GM19238 (cell line): Measurements from ENCODE around the gene OIT3.

Source experiments
- DNase-seq: peaks from one replicate; pipeline ENCODE4 v3.0.0; 2011; ENCODE audit warnings: low spot score; ENCODE audit not compliant: insufficient read length

OIT3 gene

DNA sequence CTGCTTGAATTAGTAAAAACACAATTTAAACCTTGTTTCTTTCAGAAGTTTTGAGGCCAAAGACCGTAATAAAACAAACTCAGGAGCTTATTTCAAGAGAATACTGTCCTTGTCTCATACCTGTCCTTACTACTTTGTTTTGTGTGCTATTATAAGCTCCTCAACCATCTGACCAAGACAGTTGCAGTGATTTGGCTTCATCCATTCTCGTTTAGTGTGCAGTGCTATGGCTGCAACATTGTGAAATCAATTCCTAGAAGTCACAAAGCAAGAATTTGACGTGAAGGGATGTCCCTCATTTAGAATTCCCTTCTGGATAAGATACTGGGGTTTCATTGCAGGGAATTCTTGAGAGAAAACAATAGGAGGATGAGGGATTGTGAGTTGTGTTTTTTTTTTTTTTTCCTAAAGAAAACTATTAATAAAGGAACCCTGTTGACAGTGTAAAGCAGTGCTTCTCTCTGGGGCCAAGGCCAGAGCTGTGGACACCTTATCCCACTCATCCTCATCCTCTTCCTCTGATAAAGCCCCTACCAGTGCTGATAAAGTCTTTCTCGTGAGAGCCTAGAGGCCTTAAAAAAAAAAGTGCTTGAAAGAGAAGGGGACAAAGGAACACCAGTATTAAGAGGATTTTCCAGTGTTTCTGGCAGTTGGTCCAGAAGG lies at the start of gene OIT3:
TSS of gene OIT3 (plus strand) at position 604 of the 663 bp plus-strand sequence. CDS start 60 bp downstream, outside the sequence.
- no peak for DNase-seq

DNA sequence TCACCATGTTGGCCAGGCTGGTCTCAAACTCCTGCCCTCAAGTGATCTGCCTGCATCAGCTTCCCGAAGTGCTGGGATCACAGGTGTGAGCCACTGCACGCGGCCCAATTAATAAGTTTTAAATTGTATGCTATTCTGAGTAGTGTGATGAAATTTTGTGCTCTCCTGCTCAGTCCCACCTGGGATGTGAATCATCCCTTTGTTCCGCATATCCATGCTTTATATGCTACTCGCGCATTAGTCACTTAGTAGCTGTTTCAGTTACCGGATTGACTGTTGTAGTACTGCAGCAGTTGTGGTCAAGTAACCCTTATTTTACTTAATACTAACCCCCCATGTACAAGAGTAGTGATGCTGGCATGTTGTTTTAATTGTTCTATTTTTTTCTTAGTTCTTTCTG lies 47.3 kb upstream of the OIT3 start:
- no peak for DNase-seq

DNA sequence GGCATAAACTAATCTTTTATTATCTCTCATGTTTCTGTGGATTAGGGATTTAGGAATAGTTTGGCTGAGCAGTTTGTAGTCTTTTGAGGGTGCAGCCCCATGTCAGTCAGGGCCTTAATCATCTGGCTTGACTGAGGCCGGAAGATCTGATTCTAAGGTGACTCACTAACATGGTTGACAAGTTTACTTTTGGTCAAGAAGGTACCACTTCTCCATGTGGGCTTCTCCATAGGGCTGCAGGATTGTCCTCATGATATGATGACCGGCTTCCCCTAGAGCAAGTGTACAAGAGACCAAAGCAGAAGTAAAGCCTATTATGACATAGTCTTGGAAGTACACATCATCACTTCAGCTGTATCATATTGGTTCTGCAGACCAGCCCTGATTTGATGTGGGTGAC lies 45.9 kb upstream of the OIT3 start:
- DNase-seq = no peak

DNA sequence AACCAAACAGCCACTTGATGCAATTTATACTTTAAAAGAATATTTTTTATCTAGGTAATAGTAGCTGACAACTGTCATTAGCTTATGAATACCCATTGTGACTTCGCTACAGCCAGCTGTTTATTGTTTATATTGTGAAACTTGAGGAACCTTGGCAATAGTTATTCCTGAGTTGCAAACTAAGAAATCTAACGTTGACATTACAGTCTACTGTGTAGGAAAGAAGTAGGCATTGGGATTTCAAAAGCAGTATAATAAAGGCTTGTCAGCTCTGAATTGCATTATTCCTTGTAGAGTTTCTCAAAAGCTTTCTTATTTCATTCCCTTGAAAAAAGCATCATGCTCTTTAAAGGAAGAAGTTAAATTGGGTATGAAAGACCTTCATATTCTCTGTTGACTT lies 42.7 kb upstream of the OIT3 start:
- DNase-seq = no peak

DNA sequence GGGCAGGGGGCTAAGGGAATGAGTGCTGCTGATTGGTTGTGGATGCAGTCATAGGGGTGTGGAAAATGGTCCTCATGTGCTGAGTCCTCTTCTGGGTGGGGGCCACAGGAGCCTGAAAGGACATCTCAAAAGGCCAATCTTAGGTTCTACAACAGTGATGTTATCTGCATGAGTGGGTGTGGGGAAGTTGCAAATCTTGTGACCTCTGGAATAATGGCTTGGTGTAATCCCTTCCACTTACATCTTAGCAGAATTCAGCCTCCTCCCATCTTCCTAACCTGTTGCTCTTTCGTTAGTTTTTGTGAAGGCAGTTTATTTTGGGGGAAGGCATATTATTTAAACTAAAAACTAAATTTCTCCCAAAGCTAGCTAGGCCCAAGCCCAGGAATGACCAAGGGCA lies 42.0 kb upstream of the OIT3 start:
- DNase-seq = no peak

DNA sequence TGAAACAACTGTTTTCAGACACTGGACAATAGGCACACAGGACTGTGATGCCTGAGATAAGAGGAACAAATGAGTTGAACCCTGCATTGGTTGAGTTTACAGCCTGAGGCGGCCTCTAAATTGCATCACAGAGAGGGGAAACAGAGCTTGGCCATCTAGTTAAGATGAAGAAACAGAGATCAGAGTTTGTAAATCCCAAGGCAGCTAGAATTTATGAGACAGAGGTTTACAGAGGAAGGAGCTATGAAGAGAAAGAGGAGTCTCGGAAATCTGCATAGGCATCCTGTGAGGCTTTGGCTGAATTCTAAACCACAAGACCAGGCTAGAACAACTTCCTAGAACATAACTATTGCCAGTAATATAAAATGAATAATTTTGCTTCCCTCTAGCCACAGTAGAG lies 41.0 kb upstream of the OIT3 start:
- DNase-seq = no peak

DNA sequence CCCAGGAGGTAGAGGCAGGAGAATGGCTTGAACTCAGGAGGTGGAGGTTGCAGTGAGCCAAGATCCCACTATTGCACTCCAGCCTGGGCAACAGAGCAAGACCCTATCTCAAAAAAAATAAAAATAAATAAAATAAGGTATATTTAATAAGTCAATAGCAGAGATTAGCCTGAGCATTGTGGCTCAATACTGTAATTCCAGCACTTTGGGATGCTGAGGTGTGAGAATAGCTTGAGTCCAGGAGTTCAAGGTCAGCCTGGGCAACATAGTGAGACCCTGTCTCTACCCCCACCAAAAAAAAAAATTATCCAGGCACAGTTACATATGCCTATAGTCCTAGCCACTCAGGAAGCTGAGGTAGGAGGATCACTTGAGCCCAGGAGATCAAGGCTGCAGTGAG lies 38.4 kb upstream of the OIT3 start:
- no peak for DNase-seq

DNA sequence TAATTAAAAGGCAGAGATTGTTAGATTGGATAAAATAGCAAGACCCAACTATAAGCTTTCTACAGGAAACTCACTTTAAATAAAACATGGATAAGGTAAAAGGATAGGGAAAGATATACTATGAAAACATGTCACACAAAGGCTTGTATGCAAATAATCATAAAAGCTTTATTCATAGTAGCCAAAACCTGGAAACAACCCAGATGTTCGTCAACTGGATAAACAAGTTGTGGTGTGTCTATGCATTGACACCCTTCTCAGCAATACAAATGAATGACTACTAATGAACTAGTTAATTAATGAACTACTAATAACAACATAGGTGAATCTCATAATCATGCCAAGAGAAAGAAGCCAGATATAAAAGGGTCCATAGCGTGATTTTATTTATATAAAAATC lies 37.7 kb upstream of the OIT3 start:
- no peak for DNase-seq

DNA sequence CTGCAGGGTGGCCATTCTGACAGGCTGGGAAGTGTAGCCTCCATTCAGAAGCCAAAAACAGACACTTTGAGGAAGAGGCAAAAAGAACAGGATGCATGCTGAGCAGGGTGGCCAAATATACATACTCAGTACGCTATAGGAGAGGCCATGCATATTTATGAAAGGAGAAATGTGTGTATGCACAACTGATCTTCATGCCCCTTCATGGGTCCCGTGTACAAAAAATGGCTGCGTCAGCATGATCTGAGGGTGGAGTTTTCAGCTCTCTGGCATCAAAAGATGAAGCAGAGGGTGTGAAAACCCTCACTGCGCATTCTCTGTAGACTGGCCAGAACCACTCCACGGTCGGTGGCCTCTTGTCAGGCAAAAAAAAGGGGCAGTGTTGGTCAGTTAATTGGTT lies 35.5 kb upstream of the OIT3 start:
- no peak for DNase-seq

DNA sequence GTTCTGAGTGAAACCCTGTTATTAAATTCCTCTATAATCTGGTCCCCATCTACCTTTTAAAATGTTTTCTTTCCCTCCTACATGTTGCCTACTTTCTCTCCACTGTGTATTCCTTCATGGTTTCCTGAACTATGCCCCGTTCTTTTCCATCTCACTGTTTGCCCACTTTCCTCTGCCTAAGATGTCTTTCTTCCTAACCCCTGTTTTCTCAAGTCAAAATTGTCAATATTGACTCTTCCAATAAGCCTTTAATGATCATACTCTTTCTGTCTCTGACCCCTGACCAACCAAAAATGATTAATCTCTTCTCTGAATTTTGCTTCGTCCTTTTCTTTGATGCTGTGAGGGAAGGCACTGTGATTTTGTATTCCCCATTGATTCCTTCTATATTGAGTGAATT lies 30.6 kb upstream of the OIT3 start:
- no peak for DNase-seq

DNA sequence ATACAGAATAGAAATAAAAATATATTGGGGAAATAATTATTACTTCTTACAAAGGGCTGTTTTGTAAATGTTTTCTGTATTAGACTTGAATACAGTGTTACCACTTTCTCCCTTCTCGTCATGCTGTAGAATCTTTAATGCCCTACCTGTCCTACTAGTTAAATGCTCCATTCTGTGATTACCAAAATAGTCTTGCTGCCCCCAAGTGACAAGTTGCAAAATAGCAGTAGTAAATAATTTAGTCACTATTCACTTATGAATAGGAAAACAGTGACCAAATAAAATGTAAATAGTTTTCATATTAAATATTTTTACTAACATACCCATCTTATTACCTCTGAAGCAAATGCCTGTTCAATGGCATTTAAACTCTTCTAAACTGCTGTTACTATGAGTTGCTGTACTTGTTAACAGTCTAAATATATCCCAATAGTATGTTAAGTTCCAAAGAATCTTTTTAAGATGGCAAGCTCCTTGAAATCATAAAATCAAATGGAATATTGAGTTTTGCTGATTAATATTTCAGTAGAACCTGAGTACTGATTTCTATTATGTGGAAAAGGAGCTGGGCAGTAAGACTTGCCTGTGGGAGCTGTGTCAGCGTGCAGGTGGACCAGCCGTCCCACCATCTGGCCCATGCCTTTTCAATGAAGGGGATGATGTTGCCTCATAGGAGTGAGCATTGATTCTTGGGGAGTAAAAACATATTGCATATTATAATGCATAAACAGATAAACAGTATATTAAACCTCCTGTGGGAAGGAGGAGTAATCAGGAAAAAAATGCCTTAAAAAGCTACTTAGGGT lies 18.1 kb upstream of the OIT3 start:
- no peak for DNase-seq

DNA sequence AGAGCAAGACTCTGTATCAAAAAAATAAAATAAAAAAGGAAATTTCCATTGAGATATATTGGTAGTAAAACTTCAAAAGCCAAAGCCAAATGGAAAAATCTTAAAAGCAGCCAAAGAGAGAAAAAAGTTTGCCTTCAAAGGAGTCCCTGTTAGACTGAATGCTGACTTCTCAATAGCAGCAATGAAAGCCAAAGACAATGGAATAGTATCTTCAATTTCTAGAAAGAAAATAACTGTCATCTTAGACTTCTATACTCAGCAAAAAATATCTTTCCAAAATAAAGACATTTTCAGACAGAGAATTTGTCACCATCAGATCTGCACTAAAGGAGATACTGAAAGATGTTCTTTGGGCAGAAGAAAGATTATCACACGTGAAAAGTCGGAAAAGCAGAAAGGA lies 14.3 kb upstream of the OIT3 start:
- DNase-seq = no peak

DNA sequence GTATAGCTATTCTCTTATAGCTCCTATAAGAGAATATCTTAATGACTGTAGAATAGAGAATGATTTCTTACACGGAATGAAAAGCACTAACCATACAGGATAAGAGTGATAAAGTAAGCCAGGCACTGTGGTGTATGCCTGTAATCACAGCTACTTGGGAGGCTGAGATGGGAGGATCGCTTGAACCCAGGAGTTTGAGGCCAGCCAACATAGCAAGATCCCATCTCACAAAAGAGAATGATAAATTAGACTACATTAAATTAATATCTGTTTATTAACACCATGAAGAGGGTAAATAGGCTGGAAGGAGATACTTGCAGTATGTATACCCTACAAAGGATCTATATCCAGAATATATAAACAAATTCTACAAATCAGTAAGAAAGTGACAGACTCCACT lies 12.2 kb upstream of the OIT3 start:
- no peak for DNase-seq

DNA sequence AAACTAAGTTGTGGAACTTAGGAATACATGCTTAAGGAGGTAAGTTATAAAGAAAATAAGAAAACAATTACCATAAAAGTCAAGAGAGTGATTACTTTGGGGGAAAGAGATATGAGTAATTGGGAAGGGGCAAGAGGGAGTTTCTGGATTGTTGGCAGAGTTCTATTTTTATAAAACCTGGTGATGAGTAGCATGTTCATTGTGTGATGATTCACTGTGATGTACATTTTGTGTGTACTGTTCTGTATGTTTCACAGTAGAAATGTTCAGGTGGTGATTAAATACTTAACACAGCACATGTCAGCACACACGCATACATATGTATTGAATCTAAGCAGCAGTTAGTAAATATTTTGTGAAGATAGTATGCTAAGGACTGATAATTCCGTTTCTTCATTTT lies 9.7 kb upstream of the OIT3 start:
- no peak for DNase-seq

DNA sequence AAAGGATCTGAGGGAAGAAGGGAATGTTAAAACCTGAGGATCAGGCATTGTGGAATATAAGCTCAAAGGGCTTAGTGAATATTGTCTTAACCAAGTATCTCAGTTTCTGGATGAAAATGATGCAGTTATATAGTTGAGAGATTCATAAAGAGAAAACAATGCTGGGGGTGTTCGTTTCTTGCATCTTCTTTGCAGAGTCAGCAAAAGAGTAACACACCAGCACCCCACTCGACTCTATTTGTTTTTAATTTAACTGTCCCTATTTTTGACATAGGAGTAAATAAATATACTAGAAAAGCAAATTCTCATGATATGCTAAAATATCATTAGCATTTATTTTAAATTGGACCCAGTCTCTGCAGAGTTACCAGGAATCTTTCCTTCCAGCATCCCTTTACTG lies 7.6 kb upstream of the OIT3 start:
- DNase-seq = no peak

DNA sequence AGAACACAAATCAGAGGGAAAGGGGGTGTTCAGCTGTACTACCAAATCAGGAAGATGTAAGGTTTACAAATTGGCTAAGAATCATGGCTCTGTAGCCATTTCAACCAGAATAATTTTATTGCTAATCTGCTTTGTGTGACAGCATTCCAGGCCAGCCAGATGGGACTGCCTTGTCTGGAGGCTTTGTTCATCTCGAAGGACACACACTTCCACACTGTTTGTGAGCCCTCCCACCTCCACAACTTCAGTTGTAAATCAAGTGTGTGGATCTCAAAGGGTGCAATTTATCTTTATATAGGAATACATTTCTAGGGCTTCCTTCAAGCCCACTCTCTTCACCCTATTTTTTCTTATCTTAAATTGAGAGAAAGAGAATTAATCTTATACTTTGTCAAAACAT lies 6.9 kb upstream of the OIT3 start:
- DNase-seq = no peak

DNA sequence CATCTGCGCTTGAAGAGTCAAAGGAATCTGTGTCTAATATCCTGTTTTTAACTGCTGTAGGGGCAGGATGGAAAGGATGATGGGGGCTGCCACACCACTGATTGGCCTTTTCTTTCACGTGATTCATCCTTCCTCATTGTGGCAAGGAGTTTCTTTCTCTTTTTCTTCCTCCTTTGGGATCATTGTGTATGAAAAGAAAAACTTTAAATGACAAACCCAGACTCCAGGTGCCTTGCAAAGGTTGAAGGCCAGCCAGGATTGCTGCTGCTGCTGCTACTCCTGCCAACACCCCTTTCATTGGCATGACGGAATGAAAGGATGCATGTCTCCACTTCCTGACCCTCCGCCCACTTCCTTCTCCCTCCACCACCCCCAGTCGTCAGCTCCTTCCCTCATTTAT lies 6.5 kb upstream of the OIT3 start:
- DNase-seq = no peak

DNA sequence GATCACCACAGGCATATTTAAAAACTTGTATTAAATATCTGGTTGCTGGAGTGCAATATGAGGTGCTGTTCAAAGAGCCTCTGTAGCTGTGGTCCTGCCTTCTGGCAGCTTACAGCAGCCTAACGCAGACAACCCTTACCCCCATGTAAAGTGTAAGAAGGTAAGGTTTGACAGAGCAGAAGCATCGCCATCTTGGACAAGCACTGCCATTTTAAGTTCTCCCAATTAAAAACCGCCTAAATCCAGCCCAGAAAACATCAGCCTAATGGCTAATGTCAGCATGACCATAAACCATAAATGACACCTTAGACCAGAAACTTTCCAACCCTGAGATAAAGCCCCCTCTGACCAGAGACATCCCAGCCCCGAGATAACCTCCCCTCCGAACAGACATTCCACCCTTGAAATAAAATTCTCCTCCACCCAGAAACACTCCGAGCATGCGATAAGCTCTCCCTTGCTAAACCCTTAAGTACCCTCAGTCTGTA lies 5.3 kb upstream of the OIT3 start:
- no peak for DNase-seq

DNA sequence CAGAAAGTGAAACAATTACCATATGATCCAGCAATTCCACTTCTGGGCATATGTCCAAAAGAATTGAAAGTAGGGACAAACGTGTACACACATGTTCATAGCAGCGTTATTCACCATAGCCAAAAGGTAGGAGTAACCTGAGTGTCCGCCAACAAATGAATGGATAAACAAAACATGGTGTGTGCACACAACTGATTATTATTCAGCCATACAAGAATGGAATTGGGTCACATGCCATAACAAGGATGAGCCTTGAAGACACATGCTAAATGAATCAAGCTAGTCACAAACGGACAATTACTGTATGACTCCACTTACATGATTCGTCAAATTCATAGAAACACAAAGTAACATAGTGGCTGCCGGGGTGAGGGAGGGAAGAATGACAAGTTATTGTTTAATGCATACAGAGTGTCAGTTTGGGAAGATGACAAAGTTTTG lies 4.1 kb upstream of the OIT3 start:
- DNase-seq = no peak

DNA sequence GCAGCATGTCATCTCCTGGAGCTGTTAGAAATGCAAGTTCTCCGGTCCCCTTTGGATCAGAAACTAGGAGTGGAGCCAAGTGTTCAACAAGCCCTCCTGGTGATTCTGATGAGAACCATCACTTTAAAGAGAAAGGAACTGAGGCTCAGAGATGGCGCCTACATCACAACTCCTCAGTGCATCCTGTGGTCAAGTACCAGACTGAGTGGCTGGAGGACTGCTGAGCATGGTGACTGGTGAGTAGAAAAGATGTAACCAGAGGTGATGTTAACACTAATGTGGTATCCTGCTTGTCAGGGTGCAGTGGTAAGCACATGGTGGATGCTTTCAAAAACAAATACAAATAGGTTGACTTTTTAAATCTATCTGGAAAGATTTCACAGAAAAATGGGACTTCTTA lies 3.5 kb upstream of the OIT3 start:
- DNase-seq = no peak

DNA sequence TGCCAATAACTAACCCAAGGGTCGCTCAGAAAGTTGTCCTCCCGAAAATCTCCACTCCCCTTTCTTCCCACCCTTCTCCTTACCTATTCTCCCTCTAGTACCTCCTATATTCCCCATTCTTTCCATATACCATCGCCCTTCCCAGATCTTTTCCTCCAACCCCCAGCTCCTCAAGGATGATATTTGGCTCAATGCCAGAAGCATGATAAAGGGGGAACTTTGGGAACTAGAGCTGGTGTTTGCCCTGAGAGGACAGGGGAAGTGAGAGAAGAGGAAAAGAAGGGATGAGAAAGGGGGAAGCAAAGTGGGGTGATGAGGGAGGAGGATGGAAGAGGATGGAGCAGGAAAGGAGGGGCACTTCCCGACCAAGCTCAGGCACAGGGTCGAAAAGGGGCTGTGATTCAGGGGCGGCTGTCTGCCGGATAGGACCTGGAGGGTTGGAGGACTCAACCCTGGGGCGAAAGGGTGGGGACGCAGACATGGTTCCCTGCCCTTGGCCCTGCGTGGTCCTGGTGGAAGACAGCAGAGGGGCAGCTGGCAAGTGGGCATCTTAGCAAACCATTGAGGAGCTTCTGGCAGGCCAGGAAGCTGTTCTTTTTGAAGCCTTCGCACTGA lies 1.8 kb downstream of the OIT3 start:
- no peak for DNase-seq

DNA sequence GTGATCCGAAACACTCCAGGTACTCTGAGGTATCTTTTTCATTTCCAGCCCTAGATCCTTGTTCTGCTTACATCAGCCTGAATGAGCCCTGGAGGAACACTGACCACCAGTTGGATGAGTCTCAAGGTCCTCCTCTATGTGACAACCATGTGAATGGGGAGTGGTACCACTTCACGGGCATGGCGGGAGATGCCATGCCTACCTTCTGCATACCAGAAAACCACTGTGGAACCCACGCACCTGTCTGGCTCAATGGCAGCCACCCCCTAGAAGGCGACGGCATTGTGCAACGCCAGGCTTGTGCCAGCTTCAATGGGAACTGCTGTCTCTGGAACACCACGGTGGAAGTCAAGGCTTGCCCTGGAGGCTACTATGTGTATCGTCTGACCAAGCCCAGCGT lies 5.1 kb downstream of the OIT3 start:
- no peak for DNase-seq

DNA sequence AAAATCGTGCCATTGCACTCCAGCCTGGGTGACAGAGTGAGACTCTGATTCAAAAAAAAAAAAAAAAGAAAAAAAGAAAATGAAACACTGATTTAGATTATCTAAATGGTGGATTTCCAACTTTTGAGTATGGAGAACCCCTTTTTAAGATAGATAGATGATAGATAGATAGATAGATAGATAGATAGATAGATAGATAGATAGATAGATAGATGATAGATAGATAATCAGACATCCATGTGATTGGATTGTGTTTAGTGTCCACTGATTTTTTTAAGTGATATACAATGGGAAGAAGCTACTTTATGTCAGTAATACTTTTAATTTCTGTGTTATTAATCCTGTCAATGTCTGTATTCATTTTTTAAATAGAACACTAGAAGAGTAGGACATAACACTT lies 6.0 kb downstream of the OIT3 start:
- DNase-seq = no peak
